OCI-LY1 (cell line): ENCODE data around the gene TXNDC2.

Experiments
- CTCF ChIP-seq: fragments of 200-600 bp; sonication (generic), shearing (Covaris generic); IDR thresholded peaks from 2 replicates; pipeline ENCODE4 v1.5.1; 2017; ENCODE audit warnings: mild to moderate bottlenecking, antibody characterized with exemption, low read length, moderate library complexity, mixed read lengths
- EZH2 ChIP-seq: fragments of 200-600 bp; sonication (generic), shearing (Covaris generic); IDR thresholded peaks from 2 replicates; pipeline ENCODE4 v1.8.0; 2017; ENCODE audit warnings: borderline replicate concordance, mixed run types, mild to moderate bottlenecking, antibody characterized with exemption, low read length, moderate library complexity, mixed read lengths

DNA sequence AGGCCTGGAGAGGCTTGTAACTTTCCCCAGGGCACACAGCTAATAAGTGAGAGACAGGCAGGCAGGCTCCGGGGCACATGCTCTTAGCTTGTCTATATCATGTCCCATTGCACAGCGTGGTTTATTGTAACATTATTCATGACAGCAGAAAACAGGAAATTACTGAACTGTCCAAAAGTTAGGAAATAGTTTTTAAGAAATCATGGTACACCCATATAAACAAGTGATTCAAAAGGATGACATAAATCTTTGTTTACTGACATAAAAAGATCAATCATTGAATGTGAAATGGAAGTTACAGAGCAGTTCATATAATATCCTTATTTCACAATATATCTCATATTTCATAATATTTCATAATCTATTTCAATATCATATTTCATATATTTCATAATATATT lies 34.3 kb upstream of the TXNDC2 start:
- TF ChIP-seq CTCF (no peak), EZH2 (no peak)
